ENCODE data around the gene AP1AR.
A peak's percentile ranks its signal among the peaks of the same experiment; 100 is the strongest.
"Not testable (repeated sequence)": the region's sequence is repeated elsewhere in the genome, so short reads cannot be mapped to it uniquely, and the experiment has no call there.

Gene AP1AR, protein sequence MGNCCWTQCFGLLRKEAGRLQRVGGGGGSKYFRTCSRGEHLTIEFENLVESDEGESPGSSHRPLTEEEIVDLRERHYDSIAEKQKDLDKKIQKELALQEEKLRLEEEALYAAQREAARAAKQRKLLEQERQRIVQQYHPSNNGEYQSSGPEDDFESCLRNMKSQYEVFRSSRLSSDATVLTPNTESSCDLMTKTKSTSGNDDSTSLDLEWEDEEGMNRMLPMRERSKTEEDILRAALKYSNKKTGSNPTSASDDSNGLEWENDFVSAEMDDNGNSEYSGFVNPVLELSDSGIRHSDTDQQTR

DNA sequence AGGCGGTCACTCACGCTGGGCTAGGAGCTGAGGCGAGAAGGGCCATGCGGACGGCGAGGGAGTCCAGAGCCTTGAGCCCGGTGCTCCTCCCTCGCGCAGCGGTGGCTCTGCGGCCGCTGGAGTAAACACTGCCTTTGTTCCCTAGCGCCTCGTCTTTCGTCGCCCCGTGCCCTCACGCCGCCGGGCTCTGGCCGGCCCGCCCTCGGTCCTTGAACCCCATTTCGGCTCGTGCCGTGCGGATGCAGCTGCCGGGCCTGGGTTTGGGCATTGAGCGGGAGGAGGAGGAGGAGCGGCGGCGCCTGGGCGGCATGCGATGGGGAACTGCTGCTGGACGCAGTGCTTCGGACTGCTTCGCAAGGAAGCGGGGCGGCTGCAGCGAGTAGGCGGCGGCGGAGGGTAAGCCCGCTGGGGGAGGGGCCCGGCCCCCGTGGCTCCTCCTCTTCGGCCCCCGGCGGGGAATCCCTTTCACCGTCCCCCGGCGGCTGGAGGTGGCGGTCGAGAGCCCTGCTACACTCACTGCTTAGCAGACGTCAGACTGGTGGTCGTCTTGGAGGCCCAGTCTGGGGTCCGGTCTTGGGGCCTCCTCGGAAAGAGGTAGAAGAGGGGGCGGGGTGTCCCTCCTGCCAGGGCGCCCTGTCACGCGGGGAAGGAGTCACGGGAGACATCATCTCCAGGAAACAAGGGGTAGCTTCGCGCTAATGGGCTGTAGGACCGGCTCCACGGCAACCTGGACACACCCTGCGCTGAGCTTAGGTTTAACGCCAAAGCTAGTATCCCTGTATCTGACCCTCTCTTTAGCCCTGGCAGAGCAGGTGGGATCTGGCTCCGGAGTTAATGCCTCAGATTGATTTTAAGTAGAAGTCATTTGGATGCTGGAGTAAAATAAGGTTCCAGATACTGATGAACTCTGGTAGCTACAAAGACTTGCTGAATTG is at the start of gene AP1AR:
Gene AP1AR, plus strand, starts transcription at position 9 of the 935 bp plus-strand sequence. Its CDS starts 305 bp downstream, at position 314.
- DNase-seq = peak; percentile 85

GRCh38 chr4:112182604-112183003 is 49.0 kb upstream of the AP1AR start:
- DNase-seq = no peak

GRCh38 chr4:112183252-112183651 is 48.3 kb upstream of the AP1AR start:
- peak in 1 of 2 donors; percentile 49 for DNase-seq

- no peak for DNase-seq
These were observed 47.1 kb upstream of the AP1AR start for GRCh38 chr4:112184438-112184837.

- DNase-seq = no peak
These were observed 46.3 kb upstream of the AP1AR start for GRCh38 chr4:112185334-112185733.

- DNase-seq = no peak
These were observed 45.6 kb upstream of the AP1AR start for GRCh38 chr4:112185740-112186670.

DNA sequence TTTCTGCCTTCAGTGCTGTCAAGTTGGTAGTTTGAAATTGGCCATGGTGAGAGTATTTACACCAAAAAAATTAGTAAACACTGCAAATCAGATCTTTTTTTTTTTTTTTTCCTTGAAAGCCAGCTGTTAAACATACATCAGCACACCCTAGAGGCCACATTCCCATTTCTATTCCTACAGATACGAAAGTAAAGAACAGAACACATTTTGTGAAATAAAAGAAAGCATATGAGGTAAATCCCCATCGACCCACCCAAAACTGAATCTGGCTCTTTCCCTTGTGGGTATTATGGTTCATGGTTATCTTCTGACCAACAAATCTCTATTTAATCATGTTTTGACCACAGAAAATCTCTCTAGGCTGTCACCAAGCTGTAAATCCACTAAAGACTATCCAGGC is 41.8 kb upstream of the AP1AR start:
- no peak for DNase-seq

DNA sequence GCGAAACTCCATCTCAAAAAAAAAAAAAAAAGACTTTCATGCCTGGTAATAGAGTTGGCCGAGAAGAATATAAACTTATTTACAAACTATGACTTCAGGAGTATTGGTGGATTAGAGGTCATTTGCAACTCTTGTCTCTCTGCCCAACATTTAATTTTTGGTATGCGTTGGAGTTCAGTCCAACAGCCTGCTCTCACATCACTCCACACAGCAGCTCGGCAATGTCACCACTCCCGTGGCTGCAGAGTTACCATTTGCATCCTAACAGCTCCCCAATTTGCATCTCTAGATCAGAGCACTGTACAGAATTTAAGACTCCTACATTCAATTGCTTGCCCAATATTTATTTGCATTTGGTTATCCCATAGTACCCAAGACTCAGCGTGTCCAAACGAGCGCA is 40.9 kb upstream of the AP1AR start:
- DNase-seq = no peak

DNA sequence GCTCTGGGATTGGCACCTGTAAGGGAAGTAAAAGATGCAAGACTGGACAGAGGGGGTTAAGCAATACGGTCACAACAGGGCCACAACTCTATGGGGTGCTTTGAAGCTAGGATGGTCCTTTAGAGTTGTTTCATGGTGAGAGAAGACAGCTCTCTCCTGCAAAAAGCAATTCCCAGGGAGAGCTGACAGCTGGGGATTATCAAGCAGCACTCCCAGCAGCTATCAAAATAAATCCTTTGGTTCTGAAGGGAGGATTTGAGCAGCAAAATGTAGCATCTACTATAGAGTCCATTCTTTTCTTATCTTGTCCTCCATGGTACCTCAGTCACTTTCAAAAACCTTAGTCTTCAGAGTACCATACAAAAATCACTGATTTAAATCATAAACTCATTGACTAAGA is 35.1 kb upstream of the AP1AR start:
- no peak for DNase-seq

- DNase-seq = no peak
These were observed 32.5 kb upstream of the AP1AR start for GRCh38 chr4:112199041-112199440.

DNA sequence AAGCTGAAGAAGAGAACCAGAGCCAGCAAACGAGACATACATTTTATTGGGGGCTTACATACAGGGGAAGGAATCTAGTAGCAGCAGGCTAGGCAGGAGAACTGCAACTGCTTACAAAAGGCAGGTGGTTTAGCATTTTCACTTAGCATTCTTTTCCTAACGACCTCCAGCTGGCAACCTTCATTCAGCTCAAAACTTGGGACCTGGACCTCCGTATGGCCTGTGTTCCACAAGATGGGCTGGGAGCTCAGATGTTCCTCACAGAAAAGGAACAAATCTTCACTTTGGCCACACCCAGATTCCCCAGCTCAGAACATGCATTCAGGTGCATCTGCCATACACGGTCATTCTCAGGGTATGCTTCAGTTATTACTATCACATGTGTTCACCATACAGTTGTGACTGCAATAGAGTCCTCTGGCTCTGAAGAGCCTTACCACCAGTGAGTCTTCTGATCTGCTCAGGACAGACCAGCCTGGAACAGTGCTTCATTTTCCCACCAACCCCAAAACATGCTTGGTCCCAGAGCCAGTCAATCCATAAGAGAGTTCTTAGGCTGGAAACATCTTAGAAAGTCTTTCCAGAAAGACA is 29.6 kb upstream of the AP1AR start:
- no peak for DNase-seq

DNA sequence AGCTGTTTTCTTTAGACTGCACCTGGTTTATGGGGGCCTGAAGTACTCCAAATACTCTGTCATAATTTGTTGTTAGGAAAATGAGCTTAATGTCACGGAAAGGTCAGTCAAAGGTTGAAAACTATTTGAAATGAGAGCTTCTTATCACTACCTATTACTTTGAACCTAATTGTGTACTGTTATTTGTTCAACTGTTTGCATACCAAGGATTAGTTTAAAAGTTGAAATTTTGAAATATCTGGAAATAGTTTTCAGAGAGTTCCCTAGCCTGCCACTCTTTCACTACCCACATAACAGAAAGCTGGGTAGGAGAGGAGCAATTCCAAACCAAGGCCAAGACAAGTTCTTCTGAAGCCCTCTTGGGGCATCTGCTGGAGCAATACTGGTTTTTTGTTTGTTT is 28.0 kb upstream of the AP1AR start:
- no peak for DNase-seq

DNA sequence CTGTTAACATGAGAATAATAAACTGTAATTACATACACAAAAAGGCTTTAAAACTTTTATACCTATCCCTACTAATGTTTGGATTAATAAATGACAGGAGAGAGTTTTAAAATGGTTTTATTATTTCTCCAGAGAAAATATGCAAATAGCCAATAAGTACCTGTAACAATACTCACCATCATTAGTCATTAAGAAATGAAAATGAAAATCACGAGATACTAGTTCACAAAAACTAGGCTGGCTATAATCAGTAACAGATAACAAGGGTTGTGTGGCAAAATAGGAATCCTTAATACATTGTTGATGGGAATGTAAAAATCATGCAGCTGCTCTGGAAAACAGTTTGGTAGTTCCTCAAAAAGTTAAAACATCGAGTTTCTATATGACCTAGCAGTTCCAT is 25.2 kb upstream of the AP1AR start:
- no peak for DNase-seq

DNA sequence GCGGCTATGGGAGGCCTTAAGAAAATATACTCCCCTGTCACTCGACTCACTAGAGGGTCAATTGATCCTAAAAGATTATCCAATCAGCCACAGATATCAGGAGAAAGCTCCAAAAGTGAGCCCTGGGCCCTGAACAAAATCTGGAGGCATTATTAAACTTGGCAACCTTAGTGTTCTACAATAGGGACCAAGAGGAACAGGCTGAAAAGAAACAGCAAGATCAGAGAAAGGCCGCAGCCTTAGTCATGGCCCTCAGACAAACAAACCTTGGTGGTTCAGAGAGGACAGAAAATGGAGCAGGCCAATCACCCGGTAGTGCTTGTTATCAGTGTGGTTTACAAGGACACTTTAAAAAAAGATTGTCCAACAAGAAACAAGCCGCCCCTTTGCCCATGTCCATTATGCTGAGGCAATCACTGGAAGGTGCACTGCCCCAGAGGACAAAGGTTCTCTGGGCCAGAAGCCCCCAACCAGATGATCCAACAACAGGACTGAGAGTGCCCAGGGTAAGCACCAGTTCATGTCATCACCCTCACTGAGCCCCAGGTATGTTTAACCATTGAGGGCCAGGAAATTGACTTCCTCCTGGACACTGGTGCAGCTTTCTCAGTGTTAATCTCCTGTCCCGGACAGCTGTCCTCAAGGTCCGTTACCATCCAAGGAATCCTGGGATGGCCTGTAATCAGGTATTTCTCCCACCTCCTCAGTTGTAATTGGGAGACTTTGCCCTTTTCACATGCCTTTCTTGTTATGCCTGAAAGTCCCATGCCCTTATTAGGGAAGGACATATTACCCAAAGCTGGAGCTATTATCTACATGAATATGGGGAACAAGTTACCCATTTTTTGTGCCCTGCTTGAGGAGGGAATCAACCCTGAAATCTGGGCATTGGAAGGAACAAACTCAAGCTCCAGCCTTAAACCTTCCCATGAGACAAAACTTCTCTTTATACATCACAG is 23.2 kb upstream of the AP1AR start:
- DNase-seq = not testable (repeated sequence)

DNA sequence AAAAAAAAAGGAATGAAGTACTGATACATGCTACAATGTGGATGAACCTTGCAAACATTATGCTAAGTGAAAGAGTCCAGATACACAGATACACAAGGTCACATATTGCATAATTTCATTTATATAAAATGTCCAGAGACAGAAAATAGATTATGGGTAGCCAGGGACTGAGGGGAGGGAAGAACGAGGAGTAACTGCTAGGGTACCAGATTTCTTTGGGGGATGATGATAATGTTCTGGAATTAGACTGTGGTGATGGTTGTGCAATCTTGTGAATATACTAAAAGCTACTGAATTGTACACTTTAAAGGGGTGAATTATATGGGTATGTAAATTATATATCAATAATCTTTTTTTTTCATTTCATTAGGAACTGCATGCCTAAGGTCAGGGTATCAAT is 20.8 kb upstream of the AP1AR start:
- no peak for DNase-seq

- DNase-seq = no peak
These were observed 18.5 kb upstream of the AP1AR start for GRCh38 chr4:112213091-112213490.

GRCh38 chr4:112213856-112214255 is 17.7 kb upstream of the AP1AR start:
- no peak for DNase-seq

GRCh38 chr4:112214390-112215264 is 17.0 kb upstream of the AP1AR start:
- peak in 1 of 2 donors; percentile 47 for DNase-seq

GRCh38 chr4:112219826-112220366 is 11.7 kb upstream of the AP1AR start:
- no peak for DNase-seq
